HCT116 (cell line): Measurements from ENCODE around the gene EIPR1. TPM values are rescaled to one million over a fixed set of nuclear protein-coding genes. Genes with fewer than 3 reads are reported as not detected.

Experiments
- ATAC-seq: fragments of 200-7000 bp; cut with Tn5 transposase; 2 replicates; pipeline ENCODE4 v1.9.1; 2020; ENCODE audit warnings: mild to moderate bottlenecking, moderate library complexity
- BruUV-seq: library from RNA; stranded (reverse); fragments of 400-500 nt; replicated peaks from 2 replicates; lab custom pipeline; 2021; lab: Mats Ljungman, UMichigan
- CTCF ChIA-PET: fragments of 300-600 bp; sonication (Branson Sonifier 250); formaldehyde crosslinking; loops from one replicate; lab custom pipeline; 2021; ENCODE audit warnings: antibody characterized with exemption; lab: Charles Lee
- POLR2A ChIA-PET: fragments of 300-600, 350-600 bp; sonication (Branson Sonifier 250); formaldehyde crosslinking; loops from one replicate; lab custom pipeline; 2021; ENCODE audit warnings: antibody characterized with exemption; lab: Charles Lee
- RAD21 ChIA-PET, 2 experiments: fragments of 300-600 bp; sonication (Branson Sonifier 250); formaldehyde crosslinking; loops; one replicate each; lab custom pipeline; 2023; ENCODE audit warnings: low total read pairs in 2 of 2; ENCODE audit not compliant: uncharacterized antibody in 2 of 2, unreplicated experiment in 2 of 2, low non-redundant PET in 1 of 2; lab: Charles Lee
- DNase-seq: peaks from one replicate; pipeline ENCODE4 v3.0.0-alpha.2; 2010; ENCODE audit warnings: low read depth, low spot score
- H2AFZ ChIP-seq: fragments of 200-600 bp; shearing (Covaris generic), sonication (generic); 2 replicates; pipeline ENCODE4 v1.6.1; 2017; ENCODE audit warnings: low read depth, mixed run types, mixed read lengths, antibody characterized with exemption, low read length; ENCODE audit not compliant: poor library complexity, severe bottlenecking
- H3K27ac ChIP-seq: 2 replicates; pipeline ENCODE4 v1.5.1; 2012; ENCODE audit warnings: low read depth, low read length
- H3K27me3 ChIP-seq: fragments of 200-600 bp; sonication (generic); 2 replicates; pipeline ENCODE4 v1.6.1; 2016; ENCODE audit warnings: mixed run types, low read length, mixed read lengths; ENCODE audit not compliant: insufficient read depth
- H3K36me3 ChIP-seq, 2 experiments: fragments of 200-500 bp in 1 of 2; fragments of 200-600 bp in 1 of 2; sonication (Bioruptor generic) in 1 of 2; sonication (generic) in 1 of 2; 2 replicates each; pipeline versions ENCODE4 v1.5.1 to v1.6.1; 2014 to 2016; ENCODE audit warnings: low read length in 2 of 2, inconsistent platforms in 1 of 2, mixed read lengths in 1 of 2, mixed run types in 1 of 2; ENCODE audit not compliant: insufficient read depth in 2 of 2, control insufficient read depth in 1 of 2
- H3K4me1 ChIP-seq, 2 experiments: fragments of 200-600 bp in 1 of 2; sonication (generic) in 1 of 2; 2 replicates each; pipeline versions ENCODE4 v1.5.1 to v1.6.1; 2012 to 2017; ENCODE audit warnings: low read length in 2 of 2, inconsistent platforms in 1 of 2, mild to moderate bottlenecking in 1 of 2, mixed read lengths in 1 of 2, mixed run types in 1 of 2, moderate library complexity in 1 of 2; ENCODE audit not compliant: insufficient read depth in 2 of 2, control insufficient read depth in 1 of 2
- H3K4me2 ChIP-seq: fragments of 200-600 bp; sonication (generic); 2 replicates; pipeline ENCODE4 v1.6.1; 2017; ENCODE audit warnings: mixed run types, low read length, mixed read lengths
- H3K4me3 ChIP-seq, 2 experiments: fragments of 200-600 bp in 1 of 2; sonication (generic) in 1 of 2; replicated peaks in 1 of 2; 2 replicates each; pipeline ENCODE4 v1.5.1; 2011 to 2016; ENCODE audit warnings: low read length in 2 of 2, control low read depth in 1 of 2, low read depth in 1 of 2, mild to moderate bottlenecking in 1 of 2, mixed read lengths in 1 of 2, mixed run types in 1 of 2
- H3K79me2 ChIP-seq: fragments of 200-600 bp; sonication (generic); 2 replicates; pipeline ENCODE4 v1.6.1; 2017; ENCODE audit warnings: mild to moderate bottlenecking, mixed run types, low read length, moderate library complexity, mixed read lengths; ENCODE audit not compliant: insufficient read depth
- H3K9ac ChIP-seq: fragments of 200-600 bp; sonication (generic); 2 replicates; pipeline ENCODE4 v1.6.1; 2016; ENCODE audit warnings: low read length, mixed read lengths
- H3K9me2 ChIP-seq: fragments of 200-600 bp; sonication (generic), shearing (Covaris generic); 2 replicates; pipeline ENCODE4 v1.6.1; 2017; ENCODE audit warnings: mixed run types, mild to moderate bottlenecking, moderate library complexity; ENCODE audit not compliant: insufficient read depth
- H3K9me3 ChIP-seq, 2 experiments: fragments of 200-500 bp in 1 of 2; fragments of 200-600 bp in 1 of 2; sonication (Bioruptor generic) in 1 of 2; sonication (generic) in 1 of 2; 2 replicates each; pipeline ENCODE4 v1.6.1; 2014 to 2017; ENCODE audit warnings: low read length in 2 of 2, mixed read lengths in 2 of 2, inconsistent platforms in 1 of 2, low read depth in 1 of 2, mild to moderate bottlenecking in 1 of 2, mixed run types in 1 of 2, moderate library complexity in 1 of 2; ENCODE audit not compliant: control insufficient read depth in 1 of 2, insufficient read depth in 1 of 2
- H4K20me1 ChIP-seq: fragments of 200-600 bp; sonication (generic), shearing (Covaris generic); 2 replicates; pipeline ENCODE4 v1.6.1; 2017; ENCODE audit warnings: mixed run types, mild to moderate bottlenecking, moderate library complexity; ENCODE audit not compliant: insufficient read depth
- EGR1 ChIP-seq: IDR thresholded peaks from 2 replicates; pipeline ENCODE4 v1.6.1; 2012; ENCODE audit warnings: low read depth
- EZH2 ChIP-seq: fragments of 200-600 bp; sonication (generic); IDR thresholded peaks from 2 replicates; pipeline ENCODE4 v1.6.1; 2017; ENCODE audit warnings: antibody characterized with exemption, mixed run types
- EZH2phosphoT487 ChIP-seq: fragments of 200-600 bp; IDR thresholded peaks from 2 replicates; pipeline ENCODE4 v1.6.1; 2018; ENCODE audit warnings: antibody characterized with exemption, borderline replicate concordance
- POLR2AphosphoS5 ChIP-seq: IDR thresholded peaks from 2 replicates; pipeline ENCODE4 v1.6.1; 2011; ENCODE audit warnings: mild to moderate bottlenecking, low read depth, low read length, moderate library complexity
- RAD21 ChIP-seq: IDR thresholded peaks from 2 replicates; pipeline ENCODE4 v1.6.1; 2012; ENCODE audit warnings: low read depth, mild to moderate bottlenecking
- SP1 ChIP-seq: IDR thresholded peaks from 2 replicates; pipeline ENCODE4 v1.6.1; 2012; ENCODE audit warnings: low read depth
- ZFX ChIP-seq: fragments of 450-650 bp; IDR thresholded peaks from 2 replicates; pipeline ENCODE4 v1.6.1; 2017
- ZNF274 ChIP-seq: fragments of 200-500 bp; sonication (Bioruptor generic); IDR thresholded peaks from 2 replicates; pipeline ENCODE4 v1.6.1; 2014; ENCODE audit warnings: mild to moderate bottlenecking, low read depth, low read length, inconsistent platforms
- intact Hi-C: fragments of 100-400 bp; cut with micrococcal nuclease; formaldehyde crosslinking; loops from 2 replicates; pipeline ENCODE4 v1.10.0; 2022
- total RNA-seq: library from RNA; stranded (reverse); gene quantifications from one replicate; pipeline ENCODE4 v1.2.1, GENCODE V29; 2021; ENCODE audit not compliant: unreplicated experiment
- TF ChIP-seq, protein P1 (sequence below): IDR thresholded peaks from 2 replicates; pipeline ENCODE4 v1.6.1; 2011; ENCODE audit warnings: mild to moderate bottlenecking, low read length, moderate library complexity; ENCODE audit not compliant: insufficient replicate concordance; ENCODE audit errors: extremely low read depth
- TF ChIP-seq, protein P2 (sequence below), 3 experiments: fragments of 200-600 bp in 1 of 3; sonication (generic) in 1 of 3; IDR thresholded peaks in 2 of 3; conservative IDR thresholded peaks in 1 of 3; 2 replicates each; pipeline ENCODE4 v1.5.1; 2012 to 2017; ENCODE audit warnings: low read depth in 2 of 3, low read length in 2 of 3, antibody characterized with exemption in 1 of 3, borderline replicate concordance in 1 of 3, control low read depth in 1 of 3, mild to moderate bottlenecking in 1 of 3, mixed read lengths in 1 of 3, mixed run types in 1 of 3, moderate library complexity in 1 of 3; ENCODE audit not compliant: insufficient read depth in 1 of 3

EIPR1 gene
- total RNA-seq, 1 experiment from 2014 or later: 36.9 TPM

DNA sequence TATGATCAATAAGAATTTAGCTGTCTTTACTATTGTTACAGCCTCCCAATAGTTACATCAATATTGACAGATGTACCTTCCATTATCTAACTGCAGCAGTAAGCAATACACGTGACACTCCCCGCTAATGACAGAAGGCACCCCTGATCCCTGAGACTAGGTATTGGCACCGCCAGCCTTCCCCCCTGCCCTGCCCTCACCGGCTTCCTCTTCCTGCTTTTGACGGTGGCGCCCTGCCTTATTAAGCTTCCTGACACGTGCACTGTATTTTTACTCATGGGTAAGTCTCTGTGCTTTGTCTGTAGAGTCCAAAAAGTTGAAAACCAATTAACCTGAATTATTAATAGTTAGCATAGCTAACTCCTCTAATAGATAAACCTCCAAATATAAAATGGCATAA, 223.5 kb downstream of the EIPR1 start:
- H3K4me1 ChIP-seq: peaks cover 0 to 4% of the 10 kb centered on the region in 2 experiments; a peak in 1 of 4 replicates
- no peaks in the 10 kb centered on the region for H3K36me3 ChIP-seq
- intact Hi-C loops: no loop called here
- no peaks in the 10 kb centered on the region for H3K9me2 ChIP-seq
- H3K27ac ChIP-seq: no peak overlapping the region
- ATAC-seq: no peak
- H3K79me2 ChIP-seq: no peaks in the 10 kb centered on the region
- H4K20me1 ChIP-seq: no peaks in the 10 kb centered on the region
- ChIA-PET POLR2A (no interaction called here), CTCF (no interaction called here), RAD21 (no interaction called here)
- H2AFZ ChIP-seq: no peak overlapping the region
- no peak overlapping the region for H3K4me3 ChIP-seq
- H3K27me3 ChIP-seq: no peaks in the 10 kb centered on the region
- H3K4me2 ChIP-seq: no peak overlapping the region
- TF ChIP-seq, protein P1, sequence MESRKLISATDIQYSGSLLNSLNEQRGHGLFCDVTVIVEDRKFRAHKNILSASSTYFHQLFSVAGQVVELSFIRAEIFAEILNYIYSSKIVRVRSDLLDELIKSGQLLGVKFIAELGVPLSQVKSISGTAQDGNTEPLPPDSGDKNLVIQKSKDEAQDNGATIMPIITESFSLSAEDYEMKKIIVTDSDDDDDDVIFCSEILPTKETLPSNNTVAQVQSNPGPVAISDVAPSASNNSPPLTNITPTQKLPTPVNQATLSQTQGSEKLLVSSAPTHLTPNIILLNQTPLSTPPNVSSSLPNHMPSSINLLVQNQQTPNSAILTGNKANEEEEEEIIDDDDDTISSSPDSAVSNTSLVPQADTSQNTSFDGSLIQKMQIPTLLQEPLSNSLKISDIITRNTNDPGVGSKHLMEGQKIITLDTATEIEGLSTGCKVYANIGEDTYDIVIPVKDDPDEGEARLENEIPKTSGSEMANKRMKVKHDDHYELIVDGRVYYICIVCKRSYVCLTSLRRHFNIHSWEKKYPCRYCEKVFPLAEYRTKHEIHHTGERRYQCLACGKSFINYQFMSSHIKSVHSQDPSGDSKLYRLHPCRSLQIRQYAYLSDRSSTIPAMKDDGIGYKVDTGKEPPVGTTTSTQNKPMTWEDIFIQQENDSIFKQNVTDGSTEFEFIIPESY: no peak
- TF ChIP-seq, protein P2, sequence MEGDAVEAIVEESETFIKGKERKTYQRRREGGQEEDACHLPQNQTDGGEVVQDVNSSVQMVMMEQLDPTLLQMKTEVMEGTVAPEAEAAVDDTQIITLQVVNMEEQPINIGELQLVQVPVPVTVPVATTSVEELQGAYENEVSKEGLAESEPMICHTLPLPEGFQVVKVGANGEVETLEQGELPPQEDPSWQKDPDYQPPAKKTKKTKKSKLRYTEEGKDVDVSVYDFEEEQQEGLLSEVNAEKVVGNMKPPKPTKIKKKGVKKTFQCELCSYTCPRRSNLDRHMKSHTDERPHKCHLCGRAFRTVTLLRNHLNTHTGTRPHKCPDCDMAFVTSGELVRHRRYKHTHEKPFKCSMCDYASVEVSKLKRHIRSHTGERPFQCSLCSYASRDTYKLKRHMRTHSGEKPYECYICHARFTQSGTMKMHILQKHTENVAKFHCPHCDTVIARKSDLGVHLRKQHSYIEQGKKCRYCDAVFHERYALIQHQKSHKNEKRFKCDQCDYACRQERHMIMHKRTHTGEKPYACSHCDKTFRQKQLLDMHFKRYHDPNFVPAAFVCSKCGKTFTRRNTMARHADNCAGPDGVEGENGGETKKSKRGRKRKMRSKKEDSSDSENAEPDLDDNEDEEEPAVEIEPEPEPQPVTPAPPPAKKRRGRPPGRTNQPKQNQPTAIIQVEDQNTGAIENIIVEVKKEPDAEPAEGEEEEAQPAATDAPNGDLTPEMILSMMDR (IDR thresholded peaks at IDR 0.05 in 2 of 3, conservative IDR thresholded peaks at IDR 0.05 in 1 of 3; ENCODE audit: borderline replicate concordance in 1 of 3, insufficient read depth in 1 of 3, low read depth in 2 of 3, low read length in 2 of 3): no peak
- TF ChIP-seq SP1 (no peak), ZNF274 (no peak), RAD21 (no peak), EZH2 (no peak), ZFX (no peak), EGR1 (no peak), EZH2phosphoT487 (no peak), POLR2AphosphoS5 (no peak)
- no peak for DNase-seq
- no peaks in the 10 kb centered on the region for H3K9me3 ChIP-seq
- no peak overlapping the region for H3K9ac ChIP-seq
- BruUV-seq: no TSS peak
